ENCODE data around the gene FBXL5.

The FBXL5 gene

DNA sequence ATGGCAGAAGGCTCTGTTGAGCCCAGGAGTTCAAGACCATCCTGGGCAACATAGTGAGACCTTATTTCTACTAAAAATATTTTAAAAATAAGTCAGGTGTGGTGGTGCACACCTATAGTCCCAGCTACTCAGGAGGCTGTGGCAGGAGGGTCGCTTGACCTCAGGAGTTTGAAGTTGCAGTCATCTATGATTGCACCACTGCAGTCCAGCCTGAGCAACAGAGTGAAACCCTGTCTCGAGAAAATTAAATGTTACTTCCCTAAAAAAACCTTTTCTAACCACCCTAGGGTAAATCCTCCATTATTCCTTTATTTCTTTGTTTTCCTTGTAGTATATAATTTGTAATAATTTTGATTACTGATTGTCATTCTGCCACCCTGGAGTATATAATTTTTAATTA lies 34.4 kb upstream of the FBXL5 start:
- Histone ChIP-seq H3K9ac (ENCODE audit: low read length) (peak overlapping the region; percentile 46), H2BK5ac (ENCODE audit: low read depth, low read length, poor library complexity, severe bottlenecking) (peak overlapping the region; percentile 46), H3K27ac (ENCODE audit: low read length, poor library complexity, severe bottlenecking) (peak overlapping the region; percentile 89), H3K18ac (ENCODE audit: low read depth in 1 of 2, low read length in 2 of 2) (no peak overlapping the region), H3K4ac (ENCODE audit: low read depth in 1 of 2, low read length in 2 of 2) (no peak overlapping the region), H3K9me3 (ENCODE audit: control insufficient read depth, low read length) (no peaks in the 10 kb centered on the region), H3K36me3 (ENCODE audit: control insufficient read depth in 1 of 2, insufficient read depth in 2 of 2, low read depth in 1 of 2, low read length in 2 of 2) (peaks cover 3 to 35% of the 10 kb centered on the region in 2 experiments), H3K14ac (ENCODE audit: low read length in 2 of 2) (no peak overlapping the region), H2BK15ac (ENCODE audit: low read depth, poor library complexity, severe bottlenecking) (peak overlapping the region; percentile 89), H3K4me2 (ENCODE audit: low read length, poor library complexity, severe bottlenecking) (no peak overlapping the region), H3K23ac (ENCODE audit: low read length in 2 of 2) (no peak overlapping the region), H3K4me1 (ENCODE audit: control insufficient read depth, insufficient read depth, low read depth, low read length) (peaks cover 4% of the 10 kb centered on the region), H3K4me3 (ENCODE audit: insufficient read depth in 1 of 2, low read depth in 1 of 2, low read length in 2 of 2) (no peak overlapping the region), H2AK5ac (ENCODE audit: low read length, severe bottlenecking) (peak overlapping the region; percentile 99), H4K8ac (ENCODE audit: low read length) (no peak overlapping the region), H2BK12ac (ENCODE audit: low read length in 2 of 2) (no peak overlapping the region), H3K79me1 (replicated peaks; ENCODE audit: low read length, poor library complexity, severe bottlenecking) (peaks cover 10% of the 10 kb centered on the region), H4K91ac (ENCODE audit: low read length) (no peak overlapping the region), H2BK120ac (ENCODE audit: low read depth, low read length) (no peak overlapping the region), H3K27me3 (ENCODE audit: control insufficient read depth in 1 of 2, insufficient read depth in 1 of 2, low read length in 2 of 2) (no peaks in the 10 kb centered on the region), H2AFZ (ENCODE audit: low read depth, low read length) (no peak overlapping the region)
- WGBS: 100% methylated on average over 1 of the region's 2 CpGs
- DNase-seq: peak; percentile 37

DNA sequence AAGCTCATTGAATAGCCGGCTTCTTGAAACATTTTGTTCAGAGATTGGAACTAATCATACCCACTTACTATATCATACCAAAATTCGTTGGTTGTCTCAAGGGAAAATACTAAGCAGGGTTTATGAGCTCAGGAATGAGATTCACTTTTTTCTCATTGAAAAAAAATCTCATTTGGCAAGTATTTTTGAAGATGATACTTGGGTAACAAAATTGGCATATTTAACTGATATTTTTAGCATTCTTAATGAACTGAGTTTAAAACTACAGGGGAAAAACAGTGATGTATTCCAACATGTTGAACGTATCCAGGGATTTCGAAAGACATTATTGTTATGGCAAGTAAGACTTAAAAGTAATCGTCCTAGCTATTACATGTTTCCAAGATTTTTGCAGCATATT lies 32.9 kb upstream of the FBXL5 start:
- Histone ChIP-seq H2AK5ac (ENCODE audit: low read length, severe bottlenecking) (no peak overlapping the region), H3K27me3 (ENCODE audit: control insufficient read depth in 1 of 2, insufficient read depth in 1 of 2, low read length in 2 of 2) (no peaks in the 10 kb centered on the region), H2BK120ac (ENCODE audit: low read depth, low read length) (no peak overlapping the region), H3K9me3 (ENCODE audit: control insufficient read depth, low read length) (no peaks in the 10 kb centered on the region), H2BK15ac (ENCODE audit: low read depth, poor library complexity, severe bottlenecking) (no peak overlapping the region), H3K18ac (ENCODE audit: low read depth in 1 of 2, low read length in 2 of 2) (no peak overlapping the region), H4K91ac (ENCODE audit: low read length) (no peak overlapping the region), H3K4ac (ENCODE audit: low read depth in 1 of 2, low read length in 2 of 2) (no peak overlapping the region), H4K8ac (ENCODE audit: low read length) (no peak overlapping the region), H3K23ac (ENCODE audit: low read length in 2 of 2) (no peak overlapping the region), H3K79me1 (replicated peaks; ENCODE audit: low read length, poor library complexity, severe bottlenecking) (peaks cover 7% of the 10 kb centered on the region), H3K9ac (ENCODE audit: low read length) (peak overlapping the region; percentile 47), H3K4me3 (ENCODE audit: insufficient read depth in 1 of 2, low read depth in 1 of 2, low read length in 2 of 2) (no peak overlapping the region), H3K4me2 (ENCODE audit: low read length, poor library complexity, severe bottlenecking) (no peak overlapping the region), H3K14ac (ENCODE audit: low read length in 2 of 2) (no peak overlapping the region), H2BK5ac (ENCODE audit: low read depth, low read length, poor library complexity, severe bottlenecking) (no peak overlapping the region), H3K4me1 (ENCODE audit: control insufficient read depth, insufficient read depth, low read depth, low read length) (peaks cover 4% of the 10 kb centered on the region), H3K36me3 (ENCODE audit: control insufficient read depth in 1 of 2, insufficient read depth in 2 of 2, low read depth in 1 of 2, low read length in 2 of 2) (peaks cover 3 to 39% of the 10 kb centered on the region in 2 experiments), H2AFZ (ENCODE audit: low read depth, low read length) (no peak overlapping the region), H3K27ac (ENCODE audit: low read length, poor library complexity, severe bottlenecking) (no peak overlapping the region), H2BK12ac (ENCODE audit: low read length in 2 of 2) (no peak overlapping the region)
- WGBS: 94% methylated on average over 3 of the region's 5 CpGs
- no peak for DNase-seq

DNA sequence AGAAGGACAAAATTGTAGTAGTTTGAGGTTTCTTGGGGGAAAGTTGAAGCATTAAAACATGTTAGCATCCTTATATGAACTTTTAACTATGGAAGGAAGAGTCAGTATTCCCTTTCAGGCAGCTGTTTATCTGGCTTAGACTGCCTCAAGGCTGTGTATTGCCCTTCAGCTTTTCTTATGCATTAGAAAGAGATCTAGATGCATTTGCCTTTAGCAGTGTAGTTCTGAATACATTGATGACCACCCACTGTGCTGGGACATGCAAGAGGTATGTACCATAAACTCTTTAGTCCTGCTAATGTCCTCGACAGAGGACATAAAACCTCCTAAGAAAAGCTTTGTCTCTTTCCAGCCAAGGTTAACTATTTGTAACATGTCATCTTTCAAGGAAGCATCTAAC lies 29.3 kb upstream of the FBXL5 start:
- WGBS: 84% methylated on average over 1 of the region's 1 CpG
- no peak overlapping the region for H3K4ac ChIP-seq (ENCODE audit: low read depth in 1 of 2, low read length in 2 of 2)
- no peak overlapping the region for H2BK120ac ChIP-seq (ENCODE audit: low read depth, low read length)
- no peak overlapping the region for H2AK5ac ChIP-seq (ENCODE audit: low read length, severe bottlenecking)
- H2BK5ac ChIP-seq (ENCODE audit: low read depth, low read length, poor library complexity, severe bottlenecking): no peak overlapping the region
- no peak for DNase-seq
- H3K27ac ChIP-seq (ENCODE audit: low read length, poor library complexity, severe bottlenecking): peak overlapping the region; percentile 16
- H2BK15ac ChIP-seq (ENCODE audit: low read depth, poor library complexity, severe bottlenecking): no peak overlapping the region
- no peak overlapping the region for H3K4me2 ChIP-seq (ENCODE audit: low read length, poor library complexity, severe bottlenecking)
- H3K18ac ChIP-seq (ENCODE audit: low read depth in 1 of 2, low read length in 2 of 2): peak overlapping the region in 1 of 2 experiments; percentile 54
- H3K14ac ChIP-seq (ENCODE audit: low read length in 2 of 2): no peak overlapping the region
- H3K23ac ChIP-seq (ENCODE audit: low read length in 2 of 2): no peak overlapping the region
- H3K9ac ChIP-seq (ENCODE audit: low read length): no peak overlapping the region
- no peak overlapping the region for H4K8ac ChIP-seq (ENCODE audit: low read length)
- no peak overlapping the region for H4K91ac ChIP-seq (ENCODE audit: low read length)
- H3K27me3 ChIP-seq (ENCODE audit: control insufficient read depth in 1 of 2, insufficient read depth in 1 of 2, low read length in 2 of 2): no peaks in the 10 kb centered on the region
- H2BK12ac ChIP-seq (ENCODE audit: low read length in 2 of 2): peak overlapping the region in 1 of 2 experiments; percentile 39
- H3K36me3 ChIP-seq (ENCODE audit: control insufficient read depth in 1 of 2, insufficient read depth in 2 of 2, low read depth in 1 of 2, low read length in 2 of 2): peaks cover 3 to 39% of the 10 kb centered on the region in 2 experiments
- peaks cover 2% of the 10 kb centered on the region for H3K4me1 ChIP-seq (ENCODE audit: control insufficient read depth, insufficient read depth, low read depth, low read length)
- peaks cover 7% of the 10 kb centered on the region for H3K79me1 ChIP-seq (replicated peaks; ENCODE audit: low read length, poor library complexity, severe bottlenecking)
- H3K4me3 ChIP-seq (ENCODE audit: insufficient read depth in 1 of 2, low read depth in 1 of 2, low read length in 2 of 2): no peak overlapping the region
- no peaks in the 10 kb centered on the region for H3K9me3 ChIP-seq (ENCODE audit: control insufficient read depth, low read length)
- no peak overlapping the region for H2AFZ ChIP-seq (ENCODE audit: low read depth, low read length)

DNA sequence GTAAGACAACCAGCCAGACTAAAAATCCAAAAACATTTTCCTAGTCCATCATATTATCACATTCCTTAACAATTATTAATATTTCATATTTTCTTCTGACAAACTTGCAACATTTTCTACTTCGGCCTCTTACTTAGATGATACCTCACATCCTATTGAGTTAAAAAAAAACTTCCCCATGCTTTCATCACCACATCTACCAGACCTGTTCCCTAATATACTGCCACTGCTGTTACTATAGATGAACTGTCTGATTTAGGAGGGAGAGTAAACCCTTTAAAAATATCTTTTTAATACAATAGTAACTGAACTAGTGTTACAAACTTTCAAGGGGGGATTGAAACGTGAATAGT lies 28.0 kb upstream of the FBXL5 start:
- no peaks in the 10 kb centered on the region for H3K4me1 ChIP-seq (ENCODE audit: control insufficient read depth, insufficient read depth, low read depth, low read length)
- peak overlapping the region in 1 of 2 experiments; percentile 90 for H3K4me3 ChIP-seq (ENCODE audit: insufficient read depth in 1 of 2, low read depth in 1 of 2, low read length in 2 of 2)

More for the DNA sequence above, 28.0 kb upstream of the FBXL5 start:
- H2AFZ ChIP-seq (ENCODE audit: low read depth, low read length): no peak overlapping the region
- no peak overlapping the region for H4K8ac ChIP-seq (ENCODE audit: low read length)
- peaks cover 7% of the 10 kb centered on the region for H3K79me1 ChIP-seq (replicated peaks; ENCODE audit: low read length, poor library complexity, severe bottlenecking)
- no peak overlapping the region for H3K23ac ChIP-seq (ENCODE audit: low read length in 2 of 2)
- no peak overlapping the region for H3K14ac ChIP-seq (ENCODE audit: low read length in 2 of 2)
- no peak for DNase-seq
- no peak overlapping the region for H3K27ac ChIP-seq (ENCODE audit: low read length, poor library complexity, severe bottlenecking)
- WGBS: 53% methylated on average over 1 of the region's 2 CpGs
- no peak overlapping the region for H2AK5ac ChIP-seq (ENCODE audit: low read length, severe bottlenecking)
- H2BK12ac ChIP-seq (ENCODE audit: low read length in 2 of 2): no peak overlapping the region
- H3K9me3 ChIP-seq (ENCODE audit: control insufficient read depth, low read length): no peaks in the 10 kb centered on the region
- H2BK15ac ChIP-seq (ENCODE audit: low read depth, poor library complexity, severe bottlenecking): no peak overlapping the region
- no peak overlapping the region for H3K18ac ChIP-seq (ENCODE audit: low read depth in 1 of 2, low read length in 2 of 2)
- H2BK5ac ChIP-seq (ENCODE audit: low read depth, low read length, poor library complexity, severe bottlenecking): no peak overlapping the region
- H3K4ac ChIP-seq (ENCODE audit: low read depth in 1 of 2, low read length in 2 of 2): no peak overlapping the region
- H3K27me3 ChIP-seq (ENCODE audit: control insufficient read depth in 1 of 2, insufficient read depth in 1 of 2, low read length in 2 of 2): no peaks in the 10 kb centered on the region
- H3K36me3 ChIP-seq (ENCODE audit: control insufficient read depth in 1 of 2, insufficient read depth in 2 of 2, low read depth in 1 of 2, low read length in 2 of 2): peaks cover 0 to 36% of the 10 kb centered on the region in 2 experiments
- peak overlapping the region; percentile 98 for H3K9ac ChIP-seq (ENCODE audit: low read length)
- no peak overlapping the region for H3K4me2 ChIP-seq (ENCODE audit: low read length, poor library complexity, severe bottlenecking)
- H2BK120ac ChIP-seq (ENCODE audit: low read depth, low read length): no peak overlapping the region
- H4K91ac ChIP-seq (ENCODE audit: low read length): no peak overlapping the region

Measured in mesenchymal stem cell (in vitro differentiated cells and primary cell).